GM12878 (cell line): ENCODE data around the gene RRP36. TPM values are rescaled to one million over a fixed set of nuclear protein-coding genes. Genes with fewer than 3 reads are reported as not detected.

Source experiments
- ATAC-seq: fragments of 200-7000 bp; cut with Tn5 transposase; 3 replicates; pipeline ENCODE4 v1.9.1; 2020; ENCODE audit warnings: mild to moderate bottlenecking, moderate library complexity
- BruUV-seq: library from RNA; stranded (reverse); fragments of 400-500 nt; replicated peaks from 2 replicates; lab custom pipeline; 2021; lab: Mats Ljungman, UMichigan
- CTCF ChIA-PET: fragments of 300-600 bp; sonication (Branson Sonifier 250); formaldehyde crosslinking; extraction: SDS; loops from one replicate; lab custom pipeline; 2021; ENCODE audit warnings: inconsistent platforms; lab: Yijun Ruan, JAX
- POLR2A ChIA-PET: fragments of 350-600 bp; formaldehyde crosslinking; extraction: SDS; loops from one replicate; lab custom pipeline; 2021; ENCODE audit warnings: inconsistent platforms; lab: Charles Lee
- RAD21 ChIA-PET: fragments of 300-600 bp; sonication (Branson Sonifier 250); formaldehyde crosslinking; loops from one replicate; lab custom pipeline; 2023; ENCODE audit warnings: antibody characterized with exemption; ENCODE audit not compliant: unreplicated experiment; lab: Charles Lee
- SMC1A ChIA-PET: fragments of 300-600 bp; sonication (Branson Sonifier 250); formaldehyde crosslinking; loops from one replicate; lab custom pipeline; 2023; ENCODE audit not compliant: unreplicated experiment, uncharacterized antibody; lab: Charles Lee
- DNase-seq: peaks from one replicate; pipeline ENCODE4 v3.0.0-alpha.2; 2011; ENCODE audit warnings: low read depth, low spot score
- FAIRE-seq: peaks from 3 replicates; lab custom pipeline; 2011; peaks lifted over from hg19 to GRCh38; lab: Jason Lieb, UNC
- H2AFZ ChIP-seq: 2 replicates; pipeline ENCODE4 v1.6.0; 2011; ENCODE audit warnings: low read depth, low read length, control low read depth; ENCODE audit not compliant: control insufficient read depth
- H3K27ac ChIP-seq: 2 replicates; pipeline ENCODE4 v1.5.1; 2011; ENCODE audit warnings: control low read depth; ENCODE audit not compliant: control insufficient read depth, insufficient read depth
- H3K27me3 ChIP-seq, 2 experiments: replicated peaks in 1 of 2; 2 replicates each; pipeline versions ENCODE4 v1.6.0 to v1.6.1; 2011; ENCODE audit warnings: low read length in 1 of 2; ENCODE audit not compliant: control insufficient read depth in 2 of 2, insufficient read depth in 2 of 2
- H3K36me3 ChIP-seq, 2 experiments: 2 replicates each; pipeline ENCODE4 v1.5.1; 2011; ENCODE audit warnings: low read length in 1 of 2; ENCODE audit not compliant: control insufficient read depth in 2 of 2, insufficient read depth in 2 of 2
- H3K4me1 ChIP-seq: 2 replicates; pipeline ENCODE4 v1.6.1; 2011; ENCODE audit warnings: mild to moderate bottlenecking, low read length, moderate library complexity, mixed read lengths; ENCODE audit not compliant: control insufficient read depth, insufficient read depth
- H3K4me2 ChIP-seq: 2 replicates; pipeline ENCODE4 v1.6.0; 2011; ENCODE audit warnings: control low read depth; ENCODE audit not compliant: control insufficient read depth, insufficient read depth
- H3K4me3 ChIP-seq: fragments of 200-600 bp; sonication (generic); 2 replicates; pipeline ENCODE4 v1.5.1; 2016
- H3K79me2 ChIP-seq: 2 replicates; pipeline ENCODE4 v1.6.0; 2011; ENCODE audit warnings: low read length; ENCODE audit not compliant: control insufficient read depth, insufficient read depth
- H3K9ac ChIP-seq: 2 replicates; pipeline ENCODE4 v1.8.0; 2011; ENCODE audit warnings: low read length, control low read depth, mixed read lengths; ENCODE audit not compliant: control insufficient read depth, insufficient read depth
- H3K9me3 ChIP-seq: replicated peaks from 3 replicates; pipeline ENCODE4 v1.5.1; 2011; ENCODE audit warnings: mild to moderate bottlenecking, low read length; ENCODE audit not compliant: control insufficient read depth, insufficient read depth
- H4K20me1 ChIP-seq: 2 replicates; pipeline ENCODE4 v1.6.0; 2011; ENCODE audit not compliant: control insufficient read depth, insufficient read depth
- BCL3 ChIP-seq: IDR thresholded peaks from 2 replicates; pipeline ENCODE4 v1.6.1; 2011; ENCODE audit warnings: borderline replicate concordance, low read depth, mild to moderate bottlenecking, moderate library complexity, low read length; ENCODE audit not compliant: insufficient read depth, poor library complexity, severe bottlenecking
- BMI1 ChIP-seq: fragments of 450-650 bp; IDR thresholded peaks from 2 replicates; pipeline ENCODE4 v1.6.1; 2016; ENCODE audit warnings: mild to moderate bottlenecking, moderate library complexity, borderline replicate concordance
- CREM ChIP-seq: IDR thresholded peaks from 2 replicates; pipeline ENCODE4 v1.6.1; 2014; ENCODE audit warnings: antibody characterized with exemption, low read depth
- FOXK2 ChIP-seq: fragments of 450-650 bp; IDR thresholded peaks from 2 replicates; pipeline ENCODE4 v1.6.1; 2017; ENCODE audit warnings: mild to moderate bottlenecking, moderate library complexity
- GATAD2B ChIP-seq: fragments of 450-650 bp; conservative IDR thresholded peaks from 2 replicates; pipeline ENCODE4 v1.6.1; 2017; ENCODE audit warnings: low read depth, mild to moderate bottlenecking, moderate library complexity
- LARP7 ChIP-seq: fragments of 450-650 bp; IDR thresholded peaks from 2 replicates; pipeline ENCODE4 v1.6.1; 2017; ENCODE audit warnings: mild to moderate bottlenecking
- MTA2 ChIP-seq: fragments of 450-650 bp; IDR thresholded peaks from 2 replicates; pipeline ENCODE4 v1.6.1; 2016; ENCODE audit warnings: low read depth, mild to moderate bottlenecking, moderate library complexity
- NR2C2 ChIP-seq: IDR thresholded peaks from 2 replicates; pipeline ENCODE4 v1.6.1; 2011; ENCODE audit warnings: borderline replicate concordance, low read depth; ENCODE audit not compliant: control insufficient read depth, insufficient read length
- NRF1 ChIP-seq: conservative IDR thresholded peaks from 2 replicates; pipeline ENCODE4 v1.6.1; 2011; ENCODE audit warnings: mild to moderate bottlenecking, low read depth, low read length, improper control_type of control experiment
- RAD51 ChIP-seq: fragments of 450-650 bp; IDR thresholded peaks from 2 replicates; pipeline ENCODE4 v1.6.1; 2016; ENCODE audit warnings: moderate library complexity, mild to moderate bottlenecking, inconsistent platforms
- SKIL ChIP-seq: fragments of 450-650 bp; IDR thresholded peaks from 2 replicates; pipeline ENCODE4 v1.6.1; 2017; ENCODE audit warnings: mild to moderate bottlenecking, low read depth, inconsistent platforms; ENCODE audit not compliant: poor library complexity, severe bottlenecking
- SREBF1 ChIP-seq: IDR thresholded peaks from 2 replicates; pipeline ENCODE4 v1.6.1; 2012; ENCODE audit warnings: mild to moderate bottlenecking, low read length
- TCF12 ChIP-seq: IDR thresholded peaks from 2 replicates; pipeline ENCODE4 v1.6.1; 2011; ENCODE audit warnings: low read depth, mild to moderate bottlenecking, low read length
- WGBS: methylation state at CpG from one replicate; pipeline ENCODE4 v1.1.6; 2016; ENCODE audit warnings: low lambda C conversion rate; ENCODE audit not compliant: insufficient replicate concordance, insufficient coverage; ENCODE audit errors: missing lambda C conversion rate; 5-methylcytosine and 5-hydroxymethylcytosine counted together
- in situ Hi-C: fragments of 300-500 bp; cut with MboI; formaldehyde crosslinking; loops from 9 replicates; pipeline ENCODE4 v1.14.3; 2018; ENCODE audit warnings: mixed read lengths
- intact Hi-C: fragments of 100-400 bp; cut with micrococcal nuclease; formaldehyde crosslinking; loops from one replicate; pipeline ENCODE4 v1.14.2; 2022; ENCODE audit not compliant: unreplicated experiment
- polyA plus RNA-seq, 11 experiments: library from polyadenylated mRNA; depleted of rRNA in 4 of 11; unstranded in 6 of 11; stranded (reverse) in 5 of 11; fragments of >200 nt; fragmentation: Nextera tagmentation in 4 of 11; fragmentation: Illumina TruSeq in 1 of 11; extraction: Ambion mirVana in 4 of 11; extraction: Trizol in 1 of 11; gene quantifications; 1 replicate in 1 of 11; 2 replicates in 10 of 11; pipeline versions ENCODE4 v1.2.1 to v1.2.3, GENCODE V29; 2011 to 2016; ENCODE audit warnings: inconsistent platforms in 2 of 11, missing spikeins in 2 of 11, low read depth in 1 of 11
- total RNA-seq, 4 experiments: library from RNA; depleted of rRNA in 3 of 4; stranded (reverse); fragments of >200 nt in 3 of 4; fragmentation: Illumina TruSeq in 1 of 4; extraction: Trizol in 1 of 4; gene quantifications; 2 replicates each; pipeline versions ENCODE4 v1.2.1 to v1.2.3, GENCODE V29; 2013 to 2021
- TF ChIP-seq, protein P1 (sequence below): fragments of 150-350 bp; IDR thresholded peaks from 2 replicates; pipeline ENCODE4 v1.6.1; 2014; ENCODE audit warnings: mild to moderate bottlenecking, low read depth, low read length

The RRP36 gene
- total and polyA plus RNA-seq, 10 of the 15 experiments (the other 5 are each of a cell fraction or from before 2014, with no cell fraction given) = 17.6 to 101 (median 69.7) TPM

DNA sequence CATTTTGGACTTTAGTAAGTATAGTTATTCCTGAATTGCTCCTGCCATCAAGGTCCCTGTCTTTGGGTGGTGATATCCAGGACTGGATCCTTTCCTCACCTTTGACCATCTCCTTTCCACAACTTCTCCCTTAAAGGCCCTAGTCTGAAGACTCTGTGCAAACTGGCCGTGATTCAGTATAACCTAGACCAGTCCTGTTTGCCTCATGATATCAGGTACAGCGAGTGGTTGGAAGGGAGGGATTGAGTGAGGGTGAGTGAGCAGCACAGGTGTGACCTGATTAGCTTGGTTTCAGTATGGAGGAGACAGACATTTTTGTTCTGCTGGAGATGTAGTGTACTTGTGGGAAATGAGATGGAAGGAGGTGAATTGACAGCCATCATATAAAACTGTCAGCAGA is 2.3 kb upstream of the RRP36 start:
- ChIA-PET POLR2A (interaction anchor here (1.1 to 1.2 kb wide), 2 partner anchors 35 kb away, joined by 3 to 6 read pairs; partner anchors contain the start of genes CUL7 and PPP2R5D), RAD21 (no interaction called here), SMC1A (no interaction called here), CTCF (no interaction called here)
- no peak overlapping the region for H3K27ac ChIP-seq
- H3K4me3 ChIP-seq = no peak overlapping the region
- in situ Hi-C loops = no loop called here
- peaks cover 16% of the 10 kb centered on the region for H3K4me1 ChIP-seq
- intact Hi-C loops = no loop called here
- H3K9me3 ChIP-seq = no peaks in the 10 kb centered on the region
- H3K4me2 ChIP-seq = no peak overlapping the region
- BruUV-seq = no TSS peak
- H3K79me2 ChIP-seq = peaks cover 30% of the 10 kb centered on the region
- ATAC-seq = no peak
- 100% methylated on average over 2 of the region's 2 CpGs for WGBS
- no peaks in the 10 kb centered on the region; a peak in 2 of 4 replicates for H3K36me3 ChIP-seq
- no peak overlapping the region for H2AFZ ChIP-seq
- H3K27me3 ChIP-seq = no peaks in the 10 kb centered on the region
- H3K9ac ChIP-seq = no peak overlapping the region
- no peak for FAIRE-seq
- no peaks in the 10 kb centered on the region for H4K20me1 ChIP-seq
- no peak for TF ChIP-seq CREM
- TF ChIP-seq LARP7 = no peak
- TF ChIP-seq NR2C2 = no peak
- TF ChIP-seq BCL3 = no peak
- TF ChIP-seq, protein P1, sequence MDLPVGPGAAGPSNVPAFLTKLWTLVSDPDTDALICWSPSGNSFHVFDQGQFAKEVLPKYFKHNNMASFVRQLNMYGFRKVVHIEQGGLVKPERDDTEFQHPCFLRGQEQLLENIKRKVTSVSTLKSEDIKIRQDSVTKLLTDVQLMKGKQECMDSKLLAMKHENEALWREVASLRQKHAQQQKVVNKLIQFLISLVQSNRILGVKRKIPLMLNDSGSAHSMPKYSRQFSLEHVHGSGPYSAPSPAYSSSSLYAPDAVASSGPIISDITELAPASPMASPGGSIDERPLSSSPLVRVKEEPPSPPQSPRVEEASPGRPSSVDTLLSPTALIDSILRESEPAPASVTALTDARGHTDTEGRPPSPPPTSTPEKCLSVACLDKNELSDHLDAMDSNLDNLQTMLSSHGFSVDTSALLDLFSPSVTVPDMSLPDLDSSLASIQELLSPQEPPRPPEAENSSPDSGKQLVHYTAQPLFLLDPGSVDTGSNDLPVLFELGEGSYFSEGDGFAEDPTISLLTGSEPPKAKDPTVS = no peak
- no peak for TF ChIP-seq SREBF1
- no peak for TF ChIP-seq SKIL
- TF ChIP-seq FOXK2 = no peak
- TF ChIP-seq GATAD2B = no peak
- TF ChIP-seq NRF1 = no peak
- no peak for TF ChIP-seq MTA2
- no peak for TF ChIP-seq RAD51
- no peak for TF ChIP-seq TCF12
- TF ChIP-seq BMI1 = no peak
- DNase-seq = no peak
